Ovary (tissue), 3 donors: Measurements from ENCODE around the gene SPEF2.

ENCODE experiments used
- EP300 ChIP-seq: sonication (generic); formaldehyde crosslinking; IDR thresholded peaks from one replicate; pipeline ENCODE4 v1.6.1; 2017; ENCODE audit warnings: antibody characterized with exemption
- POLR2A ChIP-seq: fragments of 450-650 bp; IDR thresholded peaks from one replicate; pipeline ENCODE4 v1.6.1; 2017; ENCODE audit warnings: antibody characterized with exemption, mild to moderate bottlenecking, moderate library complexity
- TF ChIP-seq, protein P1 (sequence below), 3 donors: fragments of 450-650 bp in 2 of 3; fragments of 200-600 bp in 1 of 3; IDR thresholded peaks; one replicate each; pipeline versions ENCODE4 v1.5.1 to v1.8.0; 2016 to 2022; ENCODE audit warnings: antibody characterized with exemption in 3 of 3, mild to moderate bottlenecking in 1 of 3
- donor health status: DM: no; HTN: no; CAD: no.

- TF ChIP-seq, protein P1, sequence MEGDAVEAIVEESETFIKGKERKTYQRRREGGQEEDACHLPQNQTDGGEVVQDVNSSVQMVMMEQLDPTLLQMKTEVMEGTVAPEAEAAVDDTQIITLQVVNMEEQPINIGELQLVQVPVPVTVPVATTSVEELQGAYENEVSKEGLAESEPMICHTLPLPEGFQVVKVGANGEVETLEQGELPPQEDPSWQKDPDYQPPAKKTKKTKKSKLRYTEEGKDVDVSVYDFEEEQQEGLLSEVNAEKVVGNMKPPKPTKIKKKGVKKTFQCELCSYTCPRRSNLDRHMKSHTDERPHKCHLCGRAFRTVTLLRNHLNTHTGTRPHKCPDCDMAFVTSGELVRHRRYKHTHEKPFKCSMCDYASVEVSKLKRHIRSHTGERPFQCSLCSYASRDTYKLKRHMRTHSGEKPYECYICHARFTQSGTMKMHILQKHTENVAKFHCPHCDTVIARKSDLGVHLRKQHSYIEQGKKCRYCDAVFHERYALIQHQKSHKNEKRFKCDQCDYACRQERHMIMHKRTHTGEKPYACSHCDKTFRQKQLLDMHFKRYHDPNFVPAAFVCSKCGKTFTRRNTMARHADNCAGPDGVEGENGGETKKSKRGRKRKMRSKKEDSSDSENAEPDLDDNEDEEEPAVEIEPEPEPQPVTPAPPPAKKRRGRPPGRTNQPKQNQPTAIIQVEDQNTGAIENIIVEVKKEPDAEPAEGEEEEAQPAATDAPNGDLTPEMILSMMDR (IDR thresholded peaks at IDR 0.05), result no peak
- no peak for TF ChIP-seq POLR2A
- TF ChIP-seq EP300, result no peak
These were observed 199.3 kb downstream of the SPEF2 start for GRCh38 chr5:35816881-35817521.
